Tibial nerve (tissue), 3 donors: Measurements from ENCODE around the gene TBC1D1.

Experiments
- POLR2A ChIP-seq, 2 donors: fragments of 450-650 bp; IDR thresholded peaks; one replicate each; pipeline ENCODE4 v1.6.1; 2017; ENCODE audit warnings: antibody characterized with exemption in 2 of 2, mild to moderate bottlenecking in 2 of 2, moderate library complexity in 2 of 2
- TF ChIP-seq, protein P1 (sequence below), 5 experiments: fragments of 200-600 bp in 3 of 5; fragments of 450-650 bp in 2 of 5; sonication (generic) in 3 of 5; IDR thresholded peaks; one replicate each; pipeline ENCODE4 v1.5.1; 2016 to 2019; ENCODE audit warnings: antibody characterized with exemption in 5 of 5, mild to moderate bottlenecking in 3 of 5, moderate library complexity in 2 of 5

DNA sequence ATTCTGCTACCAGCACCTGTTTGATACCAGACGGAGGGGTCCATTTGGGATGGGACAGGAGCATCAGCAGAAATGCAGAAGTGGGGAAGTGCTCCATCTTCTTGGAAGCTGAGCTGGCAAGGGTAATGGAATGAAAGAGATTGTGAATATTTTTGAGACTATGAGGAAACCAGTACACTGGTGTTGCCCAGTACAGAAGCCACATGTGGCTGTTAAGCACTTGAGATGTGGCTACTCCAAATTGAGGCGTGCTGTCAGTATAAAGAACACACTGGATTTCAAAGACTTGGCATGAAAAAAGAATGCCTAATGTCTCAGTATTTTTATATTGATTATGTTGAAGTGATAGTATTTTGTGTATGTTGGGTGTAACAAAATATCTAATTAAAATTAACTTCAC, 222.7 kb downstream of the TBC1D1 start:
- TF ChIP-seq, protein P1, sequence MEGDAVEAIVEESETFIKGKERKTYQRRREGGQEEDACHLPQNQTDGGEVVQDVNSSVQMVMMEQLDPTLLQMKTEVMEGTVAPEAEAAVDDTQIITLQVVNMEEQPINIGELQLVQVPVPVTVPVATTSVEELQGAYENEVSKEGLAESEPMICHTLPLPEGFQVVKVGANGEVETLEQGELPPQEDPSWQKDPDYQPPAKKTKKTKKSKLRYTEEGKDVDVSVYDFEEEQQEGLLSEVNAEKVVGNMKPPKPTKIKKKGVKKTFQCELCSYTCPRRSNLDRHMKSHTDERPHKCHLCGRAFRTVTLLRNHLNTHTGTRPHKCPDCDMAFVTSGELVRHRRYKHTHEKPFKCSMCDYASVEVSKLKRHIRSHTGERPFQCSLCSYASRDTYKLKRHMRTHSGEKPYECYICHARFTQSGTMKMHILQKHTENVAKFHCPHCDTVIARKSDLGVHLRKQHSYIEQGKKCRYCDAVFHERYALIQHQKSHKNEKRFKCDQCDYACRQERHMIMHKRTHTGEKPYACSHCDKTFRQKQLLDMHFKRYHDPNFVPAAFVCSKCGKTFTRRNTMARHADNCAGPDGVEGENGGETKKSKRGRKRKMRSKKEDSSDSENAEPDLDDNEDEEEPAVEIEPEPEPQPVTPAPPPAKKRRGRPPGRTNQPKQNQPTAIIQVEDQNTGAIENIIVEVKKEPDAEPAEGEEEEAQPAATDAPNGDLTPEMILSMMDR (IDR thresholded peaks at IDR 0.05): no peak
- no peak for TF ChIP-seq POLR2A (IDR thresholded peaks at IDR 0.05)
